ENCODE results near the gene CD68. TPM values are rescaled to one million over a fixed set of nuclear protein-coding genes. Genes with fewer than 3 reads are reported as not detected.

Gene CD68
- total RNA-seq, 6 experiments from 2014 or later, result 46.6 to 71.7 (median 68.5) TPM

GRCh38 chr17:7569571-7569970 is 9.9 kb upstream of the CD68 start:
- Mint-ChIP-seq H3K27me3 (ENCODE audit: insufficient read depth) (peaks cover 20% of the 10 kb centered on the region), H3K9me3 (peaks cover 9% of the 10 kb centered on the region), H3K27ac (no peak overlapping the region), H3K36me3 (ENCODE audit: low read depth) (peaks cover 52% of the 10 kb centered on the region), H3K4me1 (ENCODE audit: low read depth) (peaks cover 30% of the 10 kb centered on the region), H3K4me3 (no peak overlapping the region)
- DNase-seq, result no peak
- no peak for TF ChIP-seq CTCF (IDR thresholded peaks at IDR 0.05)

GRCh38 chr17:7570351-7570750 is 9.1 kb upstream of the CD68 start:
- DNase-seq, result no peak
- no peak overlapping the region for H3K4me3 Mint-ChIP-seq
- peaks cover 60% of the 10 kb centered on the region for H3K36me3 Mint-ChIP-seq (ENCODE audit: low read depth)
- H3K9me3 Mint-ChIP-seq, result peaks cover 9% of the 10 kb centered on the region
- TF ChIP-seq CTCF (IDR thresholded peaks at IDR 0.05), result no peak
- H3K27ac Mint-ChIP-seq, result no peak overlapping the region
- H3K27me3 Mint-ChIP-seq (ENCODE audit: insufficient read depth), result peaks cover 26% of the 10 kb centered on the region
- peaks cover 38% of the 10 kb centered on the region for H3K4me1 Mint-ChIP-seq (ENCODE audit: low read depth)

- Mint-ChIP-seq H3K4me3 (peak overlapping the region; percentile 94), H3K27me3 (ENCODE audit: insufficient read depth) (peaks cover 40% of the 10 kb centered on the region), H3K27ac (peak overlapping the region; percentile 97), H3K9me3 (peaks cover 9% of the 10 kb centered on the region), H3K36me3 (ENCODE audit: low read depth) (peaks cover 79% of the 10 kb centered on the region), H3K4me1 (ENCODE audit: low read depth) (peaks cover 56% of the 10 kb centered on the region)
- no peak for DNase-seq
- no peak for TF ChIP-seq CTCF (IDR thresholded peaks at IDR 0.05)
Measured at GRCh38 chr17:7572338-7572587, 7.2 kb upstream of the CD68 start.

- Mint-ChIP-seq H3K27ac (peak overlapping the region; percentile 97), H3K4me1 (ENCODE audit: low read depth) (peaks cover 56% of the 10 kb centered on the region), H3K27me3 (ENCODE audit: insufficient read depth) (peaks cover 44% of the 10 kb centered on the region), H3K9me3 (peaks cover 9% of the 10 kb centered on the region), H3K4me3 (peak overlapping the region; percentile 94), H3K36me3 (ENCODE audit: low read depth) (peaks cover 79% of the 10 kb centered on the region)
- peak; percentile 43 for TF ChIP-seq CTCF (IDR thresholded peaks at IDR 0.05)
- peak; percentile 100 for DNase-seq
Measured at GRCh38 chr17:7572588-7573323, 6.7 kb upstream of the CD68 start.

- Mint-ChIP-seq H3K27me3 (ENCODE audit: insufficient read depth) (peaks cover 51% of the 10 kb centered on the region), H3K4me1 (ENCODE audit: low read depth) (peaks cover 63% of the 10 kb centered on the region), H3K4me3 (peak overlapping the region; percentile 94), H3K9me3 (peaks cover 9% of the 10 kb centered on the region), H3K27ac (peak overlapping the region; percentile 97), H3K36me3 (ENCODE audit: low read depth) (peaks cover 84% of the 10 kb centered on the region)
- TF ChIP-seq CTCF (IDR thresholded peaks at IDR 0.05), result no peak
- DNase-seq, result peak; percentile 78
Measured at GRCh38 chr17:7573324-7574080, 5.9 kb upstream of the CD68 start.
